NCI-H2171 (cell line): Measurements from ENCODE around the gene CABP1.
"Not testable (repeated sequence)": the region's sequence is repeated elsewhere in the genome, so short reads cannot be mapped to it uniquely, and the experiment has no call there.

Source experiments
- DNase-seq: peaks from one replicate; lab custom pipeline; 2025; lab: John Stamatoyannopoulos, UW

Gene CABP1

DNA sequence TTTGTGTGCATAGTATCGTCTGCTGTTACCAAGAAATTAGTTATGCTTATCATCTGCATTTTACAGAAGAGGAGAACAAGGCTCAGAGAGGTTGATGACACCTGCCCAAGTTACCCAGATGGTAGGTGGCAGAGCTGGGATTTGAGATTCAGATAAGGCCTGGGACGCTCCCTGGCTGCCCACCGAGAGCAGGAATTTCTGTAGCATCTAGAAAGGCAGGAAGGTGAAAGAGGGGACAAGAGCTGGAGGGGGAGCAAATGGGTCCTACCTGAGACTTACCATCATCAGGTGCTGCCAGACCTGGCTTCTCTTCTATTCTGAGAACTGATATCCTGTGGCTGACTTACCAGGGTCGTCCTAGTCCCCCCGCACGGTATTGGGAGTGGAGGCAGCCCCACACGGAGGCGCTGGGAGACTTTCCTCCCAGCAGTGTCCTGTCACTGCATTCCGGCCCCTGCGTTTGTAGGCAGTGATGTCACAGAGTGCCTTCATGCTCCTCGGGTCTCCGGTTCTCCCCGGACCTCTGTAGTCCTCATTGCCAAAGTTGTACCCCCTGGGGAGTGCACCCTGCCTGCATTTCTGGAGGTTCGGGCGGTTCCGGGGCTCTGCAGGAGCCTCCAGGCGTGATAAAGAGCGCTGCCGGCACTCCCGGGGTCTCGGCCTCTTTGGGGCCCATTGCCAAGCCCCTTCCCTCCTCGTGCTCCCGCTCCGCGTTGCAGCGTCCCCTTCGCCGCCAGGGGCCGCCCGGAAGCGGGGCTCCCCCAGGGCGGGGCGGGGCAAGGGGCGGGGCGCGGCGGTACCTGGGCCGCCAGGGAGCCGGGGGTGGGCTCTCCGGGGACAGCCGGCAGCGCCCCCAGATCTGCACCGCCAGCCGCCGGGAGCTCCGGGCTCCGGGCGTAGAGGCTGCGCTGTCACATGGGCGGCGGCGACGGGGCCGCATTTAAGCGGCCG lies at the start of gene CABP1:
Gene CABP1, plus strand, starts transcription at position 856 of the 951 bp plus-strand sequence. Its CDS starts 60 bp downstream, at position 916.
- peak; percentile 70 for DNase-seq

- DNase-seq, result no peak
Observed at GRCh38 chr12:120590741-120591407, 49.6 kb upstream of the CABP1 start.

- no peak for DNase-seq
Observed at GRCh38 chr12:120592121-120593049, 48.0 kb upstream of the CABP1 start.

DNA sequence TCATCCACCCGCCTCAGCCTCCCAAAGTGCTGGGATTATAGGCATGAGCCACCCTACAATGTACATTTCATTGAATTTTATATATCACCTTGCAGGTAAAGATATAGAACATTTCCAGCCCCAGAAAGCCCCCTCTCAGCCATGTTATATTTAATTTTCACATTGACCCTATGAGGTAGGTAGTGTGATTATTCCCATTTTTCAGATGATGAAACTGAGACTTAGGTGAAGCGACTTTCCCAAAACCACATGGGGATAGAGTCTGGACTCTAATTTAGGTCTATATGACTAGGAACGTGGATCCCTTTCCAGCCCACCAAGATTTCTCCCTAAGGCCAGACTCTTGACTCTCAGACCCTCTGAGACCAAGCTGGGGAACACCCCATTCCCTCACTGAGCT lies 43.5 kb upstream of the CABP1 start:
- DNase-seq, result no peak

DNA sequence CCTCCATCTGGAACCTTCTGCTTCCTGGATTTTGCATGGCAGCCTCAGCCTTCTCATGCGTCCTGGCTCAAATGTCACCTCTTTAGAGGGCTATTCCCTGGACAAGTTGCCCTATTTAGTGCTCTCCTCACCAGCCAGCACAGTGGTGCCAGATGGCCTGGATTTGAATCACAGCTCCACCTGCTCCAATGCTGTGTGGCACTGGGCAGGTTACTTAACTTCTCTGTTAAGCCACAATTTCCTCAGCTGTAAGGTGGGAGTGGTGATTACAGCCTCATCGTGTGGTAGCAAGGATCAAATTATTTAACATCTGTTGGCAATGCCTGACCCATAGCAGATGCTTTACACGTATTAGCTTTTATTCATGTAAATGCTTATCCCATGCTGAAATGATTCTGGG lies 42.6 kb upstream of the CABP1 start:
- no peak for DNase-seq

- DNase-seq, result no peak
Observed at GRCh38 chr12:120598674-120599463, 41.6 kb upstream of the CABP1 start.

- DNase-seq, result peak; percentile 43
Observed at GRCh38 chr12:120599672-120600552, 40.5 kb upstream of the CABP1 start.

- not testable (repeated sequence) for DNase-seq
Observed at GRCh38 chr12:120602416-120602815, 38.0 kb upstream of the CABP1 start.

- no peak for DNase-seq
Observed at GRCh38 chr12:120610560-120610959, 29.9 kb upstream of the CABP1 start.

DNA sequence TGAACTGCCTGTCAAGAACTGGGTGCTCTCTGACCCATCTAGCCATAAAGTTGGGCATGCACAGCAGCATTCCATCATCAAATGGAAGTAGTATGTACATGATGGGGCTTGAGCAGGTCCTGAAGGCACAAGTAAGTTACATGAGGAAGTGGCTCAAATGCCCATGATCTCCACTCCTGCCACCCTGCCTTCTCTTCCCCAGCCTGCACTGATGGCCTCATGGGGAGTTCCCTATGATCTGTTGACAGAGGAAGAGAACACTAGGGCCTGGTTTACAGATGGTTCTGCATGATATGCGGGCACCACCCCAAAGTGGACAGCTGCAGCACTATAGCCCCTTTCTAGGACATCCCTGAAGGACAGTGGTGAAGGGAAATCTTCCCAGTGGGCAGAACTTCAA lies 28.9 kb upstream of the CABP1 start:
- DNase-seq, result not testable (repeated sequence)

- DNase-seq, result no peak
Observed at GRCh38 chr12:120614848-120615247, 25.6 kb upstream of the CABP1 start.

DNA sequence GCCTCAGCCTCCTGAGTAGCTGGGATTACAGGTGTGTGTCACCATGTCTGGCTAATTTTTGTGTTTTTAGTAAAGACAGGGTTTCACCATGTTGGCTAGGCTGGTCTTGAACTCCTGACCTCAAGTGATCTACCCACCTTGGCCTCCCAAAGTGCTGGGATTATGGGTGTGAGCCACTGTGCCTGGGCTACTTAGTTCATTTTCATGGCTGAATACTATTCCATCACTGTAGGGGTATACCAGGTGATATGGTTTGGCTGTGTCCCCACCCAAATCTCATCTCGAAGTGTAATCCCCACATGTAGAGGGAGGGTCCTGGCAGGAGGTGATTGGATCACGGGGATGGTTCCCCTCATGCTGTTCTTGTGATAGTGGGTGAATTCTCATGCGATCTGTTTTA lies 23.2 kb upstream of the CABP1 start:
- not testable (repeated sequence) for DNase-seq

GRCh38 chr12:120617767-120618166 lies 22.7 kb upstream of the CABP1 start:
- DNase-seq, result not testable (repeated sequence)

DNA sequence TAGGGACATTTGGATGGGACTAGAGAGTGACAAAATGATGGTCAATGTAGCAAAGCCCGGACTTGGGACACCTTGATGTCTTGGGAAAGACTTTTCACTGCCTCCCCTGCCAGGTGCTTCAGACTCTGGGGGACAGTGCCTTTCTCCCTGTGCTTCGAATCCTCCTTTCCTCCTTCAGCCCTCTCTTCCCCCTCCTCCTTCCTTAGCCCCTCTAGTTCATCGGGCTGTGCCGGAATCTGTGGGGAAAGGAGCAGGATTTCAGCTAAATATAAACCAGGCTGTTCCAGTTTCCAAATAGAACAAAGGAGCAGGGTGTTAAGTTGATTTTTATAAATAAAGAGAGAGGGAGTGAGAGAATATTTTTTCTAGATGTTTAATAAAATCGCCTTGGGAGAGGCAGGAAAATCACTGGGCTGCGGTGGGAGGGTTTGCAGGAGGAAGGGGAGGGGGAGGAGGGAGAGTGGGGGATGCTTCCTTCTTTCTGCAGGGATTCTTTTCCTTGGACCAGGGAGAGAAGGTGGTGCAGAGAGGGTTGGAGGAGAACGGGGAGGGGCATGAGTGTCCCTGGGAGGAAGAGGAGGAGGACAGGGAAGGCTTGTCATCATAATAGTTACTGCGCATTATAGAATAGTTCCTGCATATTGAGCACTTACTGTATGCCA lies 21.3 kb upstream of the CABP1 start:
- no peak for DNase-seq

- no peak for DNase-seq
Observed at GRCh38 chr12:120620624-120621023, 19.8 kb upstream of the CABP1 start.

GRCh38 chr12:120625557-120626419 lies 14.6 kb upstream of the CABP1 start:
- no peak for DNase-seq

- no peak for DNase-seq
Observed at GRCh38 chr12:120628919-120629318, 11.5 kb upstream of the CABP1 start.

GRCh38 chr12:120630104-120630892 lies 10.1 kb upstream of the CABP1 start:
- peak; percentile 79 for DNase-seq
